SKM-1 (cell line): ENCODE results near the gene FECH.
A peak's percentile ranks its signal among the peaks of the same experiment; 100 is the strongest.
"Not testable (repeated sequence)": the region's sequence is repeated elsewhere in the genome, so short reads cannot be mapped to it uniquely, and the experiment has no call there.

Experiments
- DNase-seq: peaks from one replicate; lab custom pipeline; 2025; ENCODE audit not compliant: unreplicated experiment; lab: John Stamatoyannopoulos, UW

Gene FECH, protein sequence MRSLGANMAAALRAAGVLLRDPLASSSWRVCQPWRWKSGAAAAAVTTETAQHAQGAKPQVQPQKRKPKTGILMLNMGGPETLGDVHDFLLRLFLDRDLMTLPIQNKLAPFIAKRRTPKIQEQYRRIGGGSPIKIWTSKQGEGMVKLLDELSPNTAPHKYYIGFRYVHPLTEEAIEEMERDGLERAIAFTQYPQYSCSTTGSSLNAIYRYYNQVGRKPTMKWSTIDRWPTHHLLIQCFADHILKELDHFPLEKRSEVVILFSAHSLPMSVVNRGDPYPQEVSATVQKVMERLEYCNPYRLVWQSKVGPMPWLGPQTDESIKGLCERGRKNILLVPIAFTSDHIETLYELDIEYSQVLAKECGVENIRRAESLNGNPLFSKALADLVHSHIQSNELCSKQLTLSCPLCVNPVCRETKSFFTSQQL

GRCh38 chr18:57586251-57587049 is at the start of gene FECH:
Gene FECH, minus strand, starts transcription at chr18:57586702. Its CDS starts 82 bp downstream, at chr18:57586620.
- peak; percentile 20 for DNase-seq

GRCh38 chr18:57635003-57635822 is 48.7 kb upstream of the FECH start:
- DNase-seq, result no peak

DNA sequence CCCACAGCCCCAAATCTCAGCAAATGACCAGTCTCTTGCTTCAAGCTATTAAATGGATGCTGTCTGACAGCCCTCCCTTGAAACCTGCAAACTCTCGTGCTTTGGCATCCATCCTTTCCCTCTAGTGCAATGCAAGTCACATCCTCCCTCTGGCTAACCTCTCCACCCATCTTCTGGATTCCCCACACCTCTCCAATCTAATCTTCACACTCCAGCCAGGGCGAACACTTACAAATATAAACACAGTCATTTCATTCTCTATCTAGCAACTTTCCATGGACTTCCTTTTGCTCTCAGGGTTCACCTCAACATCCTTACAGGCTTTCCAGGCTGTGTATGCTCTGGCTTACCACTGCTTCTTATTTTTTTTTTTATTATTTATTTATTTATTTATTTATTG is 45.2 kb upstream of the FECH start:
- no peak for DNase-seq

DNA sequence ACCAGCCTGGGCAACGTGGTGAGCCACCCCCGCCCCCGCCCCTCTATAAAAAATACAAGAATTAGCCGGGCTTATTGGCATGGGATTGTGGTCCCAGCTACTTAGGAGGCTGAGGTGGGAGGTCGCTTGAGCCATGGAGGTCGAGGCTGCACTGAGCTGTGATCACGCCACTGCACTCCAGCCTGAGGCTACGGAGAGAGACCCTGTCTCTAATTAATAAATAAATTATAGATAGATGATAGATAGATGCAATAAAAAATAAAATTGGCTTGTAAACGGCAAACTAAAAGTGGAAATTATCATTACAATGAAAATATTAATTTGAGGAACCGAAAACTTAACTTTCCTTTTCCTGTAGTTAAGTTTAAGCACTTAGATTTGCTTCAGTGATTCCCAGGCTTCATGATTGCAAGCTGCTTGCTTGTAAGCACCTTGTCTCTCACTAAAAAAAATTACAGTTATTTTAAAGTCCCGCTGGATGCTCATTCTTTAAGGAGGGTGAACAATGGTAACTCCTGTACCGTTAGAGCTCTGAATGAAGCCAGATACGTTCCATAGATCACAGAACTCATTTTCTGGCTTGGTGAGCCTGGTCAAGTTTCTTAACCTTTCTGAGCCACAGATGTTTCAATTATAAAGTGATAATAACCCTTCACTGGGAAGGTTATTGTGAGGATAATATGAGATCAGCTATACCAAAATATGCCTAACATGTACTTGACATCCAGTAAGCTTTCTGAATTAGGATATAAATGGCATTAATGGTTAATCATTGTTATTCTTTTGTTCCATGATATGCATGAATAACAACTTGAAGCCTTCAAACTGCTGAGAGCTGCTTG is 44.5 kb upstream of the FECH start:
- no peak for DNase-seq

- peak; percentile 82 for DNase-seq
Measured at GRCh38 chr18:57630002-57630753, 43.7 kb upstream of the FECH start.

GRCh38 chr18:57629422-57629821 is 42.9 kb upstream of the FECH start:
- DNase-seq, result no peak

DNA sequence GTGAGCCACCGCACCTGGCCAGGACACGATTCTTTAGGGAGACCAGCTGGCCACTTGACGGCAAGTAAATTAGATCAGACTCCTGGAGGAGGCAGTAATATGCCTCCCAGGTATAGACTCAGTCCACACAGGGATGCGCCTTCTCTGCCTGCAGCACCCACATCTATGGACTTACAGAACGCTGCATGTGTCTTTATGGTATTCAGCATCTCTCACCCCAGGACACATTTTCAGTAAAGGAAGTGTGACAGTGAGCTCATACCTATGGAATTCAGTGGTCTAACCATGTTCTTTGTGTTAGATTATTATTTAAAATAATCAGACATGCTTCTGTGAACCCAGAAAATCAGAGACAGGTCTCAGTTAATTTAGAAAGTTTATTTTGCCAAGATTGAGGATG is 41.0 kb upstream of the FECH start:
- DNase-seq, result no peak

- DNase-seq, result no peak
Measured at GRCh38 chr18:57624988-57625387, 38.5 kb upstream of the FECH start.

DNA sequence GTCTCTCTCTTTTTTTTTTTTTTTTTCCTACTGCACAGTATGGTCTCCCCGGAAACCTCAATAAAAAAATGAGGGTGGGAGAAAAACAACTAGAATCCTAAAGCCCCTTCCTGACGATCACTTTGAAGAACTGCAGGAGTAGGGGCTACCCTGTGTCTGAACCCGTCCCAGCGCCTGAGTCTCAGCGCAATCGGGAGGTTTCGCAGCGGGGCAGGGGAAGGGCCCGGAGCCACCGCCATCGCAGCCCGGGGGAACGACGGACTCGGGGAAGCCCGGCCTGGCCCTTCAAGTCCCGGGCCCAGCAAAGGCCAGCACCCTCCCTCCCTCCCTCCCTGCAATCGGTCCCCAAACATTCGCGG is 34.7 kb upstream of the FECH start:
- DNase-seq, result no peak

DNA sequence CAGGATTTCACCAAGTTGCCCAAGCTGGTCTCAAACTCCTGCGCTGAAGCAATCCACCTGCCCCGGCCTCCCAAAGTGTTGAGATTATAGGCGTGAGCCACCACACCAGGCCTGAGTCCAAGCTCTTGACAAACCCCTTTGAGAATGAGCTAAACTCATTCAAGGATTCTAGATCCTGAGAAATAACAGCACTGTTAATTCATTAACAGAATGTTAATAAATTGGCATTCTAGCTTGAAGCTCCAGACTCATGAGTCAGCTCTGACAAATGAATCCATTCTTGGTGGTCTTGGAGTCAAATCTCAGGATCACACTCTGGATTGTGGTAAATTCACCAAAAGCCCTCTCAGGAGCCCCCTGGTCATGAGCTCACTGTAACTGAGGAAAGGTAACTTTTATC is 33.4 kb upstream of the FECH start:
- no peak for DNase-seq

DNA sequence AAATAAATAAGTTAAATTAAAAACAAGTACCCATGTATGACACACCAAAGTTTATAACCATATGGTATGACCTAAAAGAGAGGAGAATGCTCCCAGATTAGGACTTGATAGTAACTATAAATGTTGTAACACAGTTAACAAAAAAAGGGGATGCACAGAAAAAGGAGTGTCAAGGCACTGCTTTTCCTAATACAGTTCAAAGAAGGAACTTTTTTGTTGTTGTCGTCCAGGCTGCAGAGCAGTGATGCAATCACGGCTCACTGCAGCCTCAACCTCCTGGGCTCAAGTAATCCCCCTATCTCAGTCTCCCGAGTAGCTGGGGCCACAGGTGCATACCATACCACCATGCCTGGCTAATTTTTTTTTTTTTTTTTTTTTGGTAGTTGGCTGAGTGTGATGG is 32.4 kb upstream of the FECH start:
- DNase-seq, result no peak

- no peak for DNase-seq
Measured at GRCh38 chr18:57603871-57604270, 17.4 kb upstream of the FECH start.

DNA sequence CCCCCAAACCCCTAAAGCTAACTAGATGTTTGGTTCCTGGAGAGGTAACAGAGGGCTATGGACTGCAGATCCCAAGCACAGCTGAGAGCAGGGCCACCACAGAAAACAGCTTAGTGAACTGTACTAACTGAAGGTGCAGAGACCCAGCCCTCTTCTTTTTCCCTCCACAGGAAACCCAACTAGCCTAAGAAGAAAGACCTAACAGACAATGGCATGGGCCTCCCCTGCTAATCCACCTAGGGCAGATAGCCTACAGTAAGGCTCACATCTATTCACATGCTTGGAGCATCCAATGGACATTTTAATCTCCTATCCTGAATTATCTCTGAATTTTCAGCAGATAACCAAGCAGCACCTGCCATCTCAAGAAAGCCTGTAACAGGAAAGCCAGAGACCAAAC is 8.8 kb upstream of the FECH start:
- no peak for DNase-seq

- not testable (repeated sequence) for DNase-seq
Measured at GRCh38 chr18:57592716-57593115, 6.2 kb upstream of the FECH start.

DNA sequence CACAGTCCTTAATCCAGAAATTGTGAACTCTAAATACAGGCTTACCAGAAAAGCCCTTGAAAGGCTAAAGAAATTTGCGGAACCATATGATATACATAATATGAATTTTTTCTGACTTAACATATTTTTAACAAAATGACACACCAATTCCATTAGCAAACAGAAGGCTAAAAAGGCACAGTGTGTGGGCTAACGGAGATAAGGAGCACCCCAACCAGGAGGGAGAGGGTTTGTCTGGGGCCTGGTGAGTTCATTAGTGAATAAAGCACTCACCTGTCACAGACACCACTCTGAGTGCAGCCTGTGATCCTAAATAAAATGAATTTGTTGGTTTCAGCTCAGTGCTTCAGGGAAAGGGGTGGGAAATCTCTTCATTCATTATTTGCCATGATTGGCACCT is 2.7 kb upstream of the FECH start:
- no peak for DNase-seq

DNA sequence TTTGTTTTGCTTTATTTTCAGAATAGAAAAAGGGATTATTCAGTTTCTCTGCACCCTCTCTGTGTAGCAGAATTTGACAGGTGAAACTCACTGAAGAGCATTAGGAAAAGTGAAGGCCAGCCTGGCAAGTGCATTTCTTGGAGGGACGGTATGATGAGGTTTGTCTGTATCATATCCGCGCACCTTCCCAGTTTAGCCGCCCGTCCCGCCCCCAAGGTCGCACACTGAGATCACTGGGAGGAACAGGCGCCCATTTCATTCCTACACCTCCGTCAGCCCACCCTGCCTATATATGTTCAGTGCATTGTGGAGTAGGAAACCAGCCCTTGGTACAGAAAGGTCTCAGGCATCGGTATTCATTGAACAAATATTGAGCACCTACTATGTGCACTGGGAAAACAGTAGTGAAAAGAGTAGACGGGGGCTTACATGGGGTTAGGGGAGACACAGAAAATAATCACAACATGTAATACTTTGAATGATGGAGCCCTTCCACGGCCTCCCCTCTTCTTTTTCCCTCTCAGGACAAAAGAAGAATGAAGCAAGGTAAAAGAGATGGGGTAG is 678 bp upstream of the FECH start:
- DNase-seq, result no peak

GRCh38 chr18:57585855-57586250 is 649 bp downstream of the FECH start:
- no peak for DNase-seq

DNA sequence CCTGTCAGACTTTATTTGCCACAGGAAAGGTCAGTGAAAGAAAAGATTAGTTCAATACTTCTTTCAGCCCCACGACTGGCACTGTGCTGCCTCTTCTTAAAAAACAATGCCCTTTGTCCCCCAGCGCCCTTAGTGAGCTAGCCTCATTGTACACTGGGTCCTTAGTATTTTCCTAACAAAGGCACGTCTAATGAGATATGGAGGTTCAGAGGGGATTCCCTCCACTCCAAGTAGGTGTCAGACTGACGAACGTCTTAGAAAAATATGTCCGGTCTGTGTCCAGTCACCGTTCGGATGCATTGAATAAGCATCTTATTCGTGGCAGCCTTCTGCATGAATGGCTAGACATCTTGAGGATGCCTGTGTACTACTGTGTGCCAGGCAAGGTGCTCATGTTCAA is 1.1 kb downstream of the FECH start:
- no peak for DNase-seq

GRCh38 chr18:57584444-57584843 is 2.1 kb downstream of the FECH start:
- DNase-seq, result no peak
